Effector memory CD8-positive, alpha-beta T cell (primary cell): ENCODE measurements around the gene TPSB2.
"Not testable (repeated sequence)": the region's sequence is repeated elsewhere in the genome, so short reads cannot be mapped to it uniquely, and the experiment has no call there.

Experiments
- ATAC-seq: fragments of 150-1000 bp; cut with Tn5 transposase; replicated peaks from 2 replicates; pipeline ENCODE4 v1.10.0; 2021; ENCODE audit warnings: mild to moderate bottlenecking, moderate library complexity
- DNase-seq, 3 experiments: peaks; one replicate each; pipeline ENCODE4 v3.0.0; 2021
- H3K27ac Mint-ChIP-seq, 2 donors: one replicate each; pipeline ENCODE4 v1.8.0; 2022; ENCODE audit warnings: mild to moderate bottlenecking in 2 of 2, mixed read lengths in 2 of 2, moderate library complexity in 2 of 2
- H3K27me3 Mint-ChIP-seq, 2 donors: one replicate each; pipeline ENCODE4 v1.8.0; 2022; ENCODE audit warnings: mixed read lengths in 2 of 2
- H3K36me3 Mint-ChIP-seq: one replicate; pipeline ENCODE4 v1.8.0; 2022; ENCODE audit warnings: mild to moderate bottlenecking, moderate library complexity, mixed read lengths; ENCODE audit not compliant: insufficient read depth
- H3K4me1 Mint-ChIP-seq, 2 donors: one replicate each; pipeline ENCODE4 v1.8.0; 2022; ENCODE audit warnings: low read depth in 2 of 2, mixed read lengths in 2 of 2
- H3K4me3 Mint-ChIP-seq, 2 donors: one replicate each; pipeline ENCODE4 v1.8.0; 2022; ENCODE audit warnings: mild to moderate bottlenecking in 2 of 2, mixed read lengths in 2 of 2, moderate library complexity in 2 of 2
- H3K9me3 Mint-ChIP-seq, 2 donors: one replicate each; pipeline ENCODE4 v1.8.0; 2022; ENCODE audit warnings: mixed read lengths in 2 of 2
- total RNA-seq, 9 experiments: gene quantifications; one replicate each; lab custom pipeline; 2026; lab: John Stamatoyannopoulos, UW

Gene TPSB2
- total RNA-seq, result 0 reads per million in 9 experiments

DNA sequence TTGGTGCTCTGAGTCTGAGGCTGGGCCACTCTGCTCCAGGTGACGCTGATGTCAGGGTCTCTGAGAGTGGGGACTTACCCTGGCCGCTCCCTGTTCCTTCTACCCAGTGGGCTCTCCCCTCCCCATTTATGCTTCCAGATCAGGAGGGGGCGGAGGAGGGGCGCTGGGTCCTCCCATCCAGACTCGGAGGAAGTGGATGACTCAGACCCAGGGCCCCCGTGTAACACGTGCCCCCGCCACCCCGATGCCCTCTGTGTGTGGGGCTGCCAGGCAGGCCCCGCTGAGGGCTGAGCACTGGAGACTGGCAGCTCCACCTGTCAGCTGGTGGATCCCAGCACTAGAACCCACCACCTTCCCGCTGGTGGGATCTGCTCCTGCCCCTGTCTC is at the start of gene TPSB2:
TSS of gene TPSB2 (minus strand) at position 101 of the 387 bp plus-strand sequence. CDS start 233 bp downstream, outside the sequence.
- not testable (repeated sequence) for H3K4me3 Mint-ChIP-seq, H3K27me3 Mint-ChIP-seq, H3K36me3 Mint-ChIP-seq, DNase-seq, H3K4me1 Mint-ChIP-seq, ATAC-seq, H3K9me3 Mint-ChIP-seq, H3K27ac Mint-ChIP-seq

DNA sequence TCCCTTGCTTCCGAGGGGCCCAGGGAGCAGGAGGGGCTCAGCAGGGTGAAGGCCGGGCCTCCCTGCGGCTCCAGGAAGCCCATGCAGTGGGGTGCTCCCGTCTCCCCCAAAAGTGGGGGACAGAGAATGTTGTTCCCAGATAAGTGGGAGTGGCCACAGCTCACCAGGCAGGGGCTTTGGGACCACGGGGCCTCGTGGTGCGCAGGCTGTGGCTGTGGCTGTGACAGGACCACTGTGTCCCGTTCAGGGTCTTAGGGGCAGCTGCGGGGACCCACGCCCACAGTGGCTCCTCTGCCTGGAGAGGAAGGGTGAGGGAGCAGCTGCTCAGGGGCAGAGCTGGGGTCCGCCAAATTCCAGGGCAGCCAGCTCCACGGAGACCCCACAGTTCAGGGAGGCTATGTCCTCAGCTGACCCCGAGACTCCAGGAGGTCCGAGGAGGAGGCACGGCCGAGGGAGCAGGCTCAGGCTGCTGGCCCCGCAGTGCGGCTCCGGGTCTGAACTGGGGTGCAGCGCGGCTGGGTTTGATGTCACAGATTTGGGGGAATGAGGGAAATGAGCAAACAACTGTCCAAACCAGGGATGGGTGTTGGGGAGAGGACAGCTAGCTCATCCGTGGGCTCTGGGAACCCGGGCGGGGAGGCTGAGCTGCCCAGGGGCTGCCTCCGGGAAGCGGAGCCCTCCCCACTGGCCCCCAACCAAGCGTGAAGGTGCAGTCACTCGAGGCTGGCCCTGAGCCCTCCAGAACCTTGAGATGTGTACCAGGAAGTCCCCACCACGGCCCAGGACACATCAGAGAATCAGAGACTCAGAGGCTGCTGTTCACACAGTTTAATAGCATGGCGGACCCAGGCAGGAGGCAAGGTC is 49.3 kb upstream of the TPSB2 start:
- H3K27me3 Mint-ChIP-seq, result peaks cover 12 to 63% of the 10 kb centered on the region in 2 donors
- no peaks in the 10 kb centered on the region for H3K4me1 Mint-ChIP-seq
- ATAC-seq (no peak), DNase-seq (no peak)
- H3K9me3 Mint-ChIP-seq, result no peaks in the 10 kb centered on the region
- H3K27ac Mint-ChIP-seq, result no peak overlapping the region
- peaks cover 2% of the 10 kb centered on the region for H3K36me3 Mint-ChIP-seq
- H3K4me3 Mint-ChIP-seq, result no peak overlapping the region

DNA sequence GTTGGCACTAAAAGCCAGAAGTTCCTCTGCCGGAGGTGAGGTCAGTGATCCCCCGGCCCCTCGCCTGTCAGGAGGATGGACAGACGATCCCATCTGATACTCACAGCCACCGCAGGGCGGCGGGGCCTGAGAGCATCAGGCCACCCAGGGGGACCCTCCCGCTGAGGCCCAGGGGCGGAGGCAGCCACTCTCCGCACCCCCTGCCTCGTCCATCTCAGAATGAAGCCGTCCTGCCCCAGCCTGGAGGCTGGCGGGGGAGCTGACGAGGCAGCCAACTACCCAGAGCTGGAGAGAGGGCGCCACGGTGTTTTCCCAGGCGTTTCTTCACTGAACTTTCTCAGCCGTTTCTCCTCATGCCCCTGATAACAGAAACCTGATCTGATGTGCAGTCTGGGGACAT is 48.5 kb upstream of the TPSB2 start:
- no peak overlapping the region for H3K4me3 Mint-ChIP-seq
- peaks cover 2% of the 10 kb centered on the region for H3K36me3 Mint-ChIP-seq
- H3K27me3 Mint-ChIP-seq, result peaks cover 10 to 58% of the 10 kb centered on the region in 2 donors
- no peaks in the 10 kb centered on the region for H3K4me1 Mint-ChIP-seq
- H3K27ac Mint-ChIP-seq, result no peak overlapping the region
- H3K9me3 Mint-ChIP-seq, result no peaks in the 10 kb centered on the region
- DNase-seq (no peak), ATAC-seq (no peak)

DNA sequence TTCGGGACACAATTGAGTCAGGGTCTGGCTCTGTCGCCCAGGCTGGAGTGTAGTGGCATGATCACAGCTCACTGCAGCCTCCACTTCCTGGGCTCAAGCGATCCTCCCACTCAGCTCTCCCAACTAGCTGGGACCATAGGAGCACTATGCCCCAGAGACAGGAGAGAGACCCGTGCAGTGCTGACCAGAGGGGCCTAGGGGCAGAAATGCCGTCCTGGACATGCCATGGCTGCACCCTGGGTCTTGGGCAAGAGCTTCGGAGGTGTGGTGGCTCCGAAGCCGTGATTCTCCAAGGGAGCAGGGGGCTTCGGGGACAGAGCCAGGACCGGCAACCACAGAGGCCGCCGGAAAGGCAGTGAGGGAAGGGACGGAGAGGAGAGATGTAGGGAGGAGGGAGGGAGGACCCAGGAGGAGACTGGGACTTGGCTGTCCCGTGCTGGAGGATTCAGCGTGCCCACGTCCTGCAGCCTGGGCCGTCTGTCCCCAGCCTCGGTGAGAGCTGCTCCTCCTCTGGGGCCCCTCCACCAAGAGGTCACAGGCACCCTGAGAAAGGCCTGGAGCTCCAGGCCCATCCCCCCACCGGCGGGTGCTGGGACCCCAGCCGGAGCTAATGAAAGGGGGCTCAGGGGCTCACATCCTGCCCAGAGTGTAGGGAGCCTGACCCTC is 47.8 kb upstream of the TPSB2 start:
- DNase-seq (no peak), ATAC-seq (no peak)
- no peaks in the 10 kb centered on the region for H3K9me3 Mint-ChIP-seq
- H3K36me3 Mint-ChIP-seq, result peaks cover 2% of the 10 kb centered on the region
- peaks cover 14 to 58% of the 10 kb centered on the region in 2 donors for H3K27me3 Mint-ChIP-seq
- H3K4me1 Mint-ChIP-seq, result no peaks in the 10 kb centered on the region
- no peak overlapping the region for H3K4me3 Mint-ChIP-seq
- H3K27ac Mint-ChIP-seq, result no peak overlapping the region

DNA sequence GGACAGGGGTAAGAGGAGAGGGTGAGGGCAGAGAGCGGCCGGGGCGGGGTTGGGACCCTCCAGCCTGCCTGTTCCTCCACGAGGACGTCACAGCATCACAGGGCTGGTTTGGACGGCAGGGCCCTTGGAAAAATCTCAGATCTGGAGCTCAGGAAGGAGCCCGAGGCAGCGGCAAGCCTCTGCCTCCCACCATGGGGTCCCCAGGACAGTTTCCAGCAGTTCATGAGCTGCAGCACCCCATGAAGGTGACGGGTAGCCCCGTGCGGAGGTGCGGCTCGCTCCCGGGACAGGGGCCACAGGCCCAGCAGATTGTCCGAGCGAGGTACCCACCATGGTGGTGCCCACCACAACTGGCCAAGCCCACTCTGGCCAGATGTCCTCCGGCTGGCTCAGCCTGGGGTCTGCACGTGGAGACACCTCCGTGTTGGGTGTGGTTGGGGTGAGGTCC is 47.2 kb upstream of the TPSB2 start:
- ATAC-seq (no peak), DNase-seq (no peak)
- H3K36me3 Mint-ChIP-seq, result peaks cover 2% of the 10 kb centered on the region
- H3K9me3 Mint-ChIP-seq, result no peaks in the 10 kb centered on the region
- H3K4me1 Mint-ChIP-seq, result peaks cover 0 to under 1% of the 10 kb centered on the region in 2 donors
- peaks cover 16 to 64% of the 10 kb centered on the region in 2 donors for H3K27me3 Mint-ChIP-seq
- no peak overlapping the region for H3K27ac Mint-ChIP-seq
- H3K4me3 Mint-ChIP-seq, result no peak overlapping the region

DNA sequence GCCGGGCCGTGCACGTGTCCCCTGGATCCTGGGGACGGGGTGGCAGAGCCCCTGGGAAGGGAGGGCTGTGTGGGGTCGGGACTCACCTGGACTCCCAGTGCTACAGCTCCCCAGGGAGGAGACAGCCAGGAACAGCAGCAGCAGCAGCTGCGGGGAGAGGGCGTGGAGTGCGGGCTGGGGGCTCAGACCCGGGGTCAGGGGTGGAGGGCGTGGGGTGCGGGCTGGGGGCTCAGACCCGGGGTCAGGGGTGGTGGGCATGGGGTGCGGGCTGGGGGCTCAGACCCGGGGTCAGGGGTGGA is 46.5 kb upstream of the TPSB2 start:
- Mint-ChIP-seq H3K4me3 (no peak overlapping the region), H3K4me1 (peaks cover 0 to 2% of the 10 kb centered on the region in 2 donors), H3K27ac (no peak overlapping the region), H3K9me3 (no peaks in the 10 kb centered on the region), H3K36me3 (peaks cover 2% of the 10 kb centered on the region), H3K27me3 (peaks cover 16 to 68% of the 10 kb centered on the region in 2 donors)
- ATAC-seq (no peak), DNase-seq (no peak)

DNA sequence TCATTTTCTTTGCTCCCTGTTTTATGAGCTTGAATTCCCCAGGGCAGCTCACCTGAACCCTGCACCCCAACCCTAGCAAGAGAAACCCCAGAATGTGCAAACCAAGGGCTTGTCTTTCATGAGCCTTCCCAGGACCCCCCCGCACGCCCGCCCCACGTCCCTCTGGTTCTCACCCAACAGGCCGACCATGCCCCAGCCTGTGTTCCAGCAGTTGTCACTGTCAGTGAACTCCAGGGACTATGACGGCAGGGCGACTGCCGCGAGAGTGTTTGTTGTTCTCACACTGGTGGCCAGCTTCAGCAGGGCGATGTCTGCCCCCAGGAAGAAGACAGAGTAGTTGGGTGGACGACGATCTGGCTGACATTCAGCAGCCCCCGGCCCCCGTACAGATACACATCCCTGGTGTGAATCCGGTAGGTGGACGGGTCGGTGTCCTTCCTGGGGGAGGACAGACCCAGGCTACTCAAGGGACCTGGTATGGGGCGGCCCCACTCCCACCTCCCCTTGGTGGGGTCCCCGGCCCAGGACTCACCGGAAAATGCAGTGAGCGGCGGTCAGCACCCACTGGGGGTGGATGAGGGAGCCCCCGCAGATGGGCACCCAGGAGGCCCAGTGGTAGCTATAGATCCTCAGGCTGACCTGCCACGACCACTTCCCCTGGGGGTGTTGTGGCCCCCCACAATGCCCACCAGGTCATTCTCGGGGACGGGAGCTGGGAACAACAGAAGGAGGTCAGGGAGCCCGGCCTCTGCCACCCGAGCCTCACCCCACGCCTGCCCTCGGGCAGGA is 46.0 kb upstream of the TPSB2 start:
- Mint-ChIP-seq H3K27ac (no peak overlapping the region), H3K4me3 (no peak overlapping the region), H3K27me3 (peaks cover 16 to 73% of the 10 kb centered on the region in 2 donors), H3K9me3 (no peaks in the 10 kb centered on the region), H3K4me1 (peaks cover 0 to 6% of the 10 kb centered on the region in 2 donors), H3K36me3 (peaks cover 2% of the 10 kb centered on the region)
- DNase-seq (no peak), ATAC-seq (no peak)

DNA sequence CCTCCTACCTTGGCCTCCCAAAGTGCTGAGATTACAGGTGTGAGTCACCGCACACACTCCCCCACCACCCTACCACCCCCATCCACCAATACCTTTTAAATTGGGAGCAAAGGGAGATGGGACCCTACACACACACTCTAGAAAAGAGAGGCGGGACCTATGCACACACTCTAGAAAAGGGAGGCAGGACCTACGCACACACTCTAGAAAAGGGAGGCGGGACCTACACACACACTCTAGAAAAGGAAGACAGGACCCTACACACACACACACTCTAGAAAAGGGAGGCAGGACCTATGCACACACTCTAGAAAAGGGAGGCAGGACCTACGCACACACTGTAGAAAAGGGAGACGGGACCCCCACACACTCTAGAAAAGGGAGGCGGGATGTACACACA is 44.8 kb upstream of the TPSB2 start:
- no peak overlapping the region for H3K4me3 Mint-ChIP-seq
- no peak for DNase-seq
- ATAC-seq, result no peak
- peaks cover 26 to 84% of the 10 kb centered on the region in 2 donors for H3K27me3 Mint-ChIP-seq
- H3K27ac Mint-ChIP-seq, result no peak overlapping the region
- H3K4me1 Mint-ChIP-seq, result peaks cover 0 to 6% of the 10 kb centered on the region in 2 donors
- H3K9me3 Mint-ChIP-seq, result no peaks in the 10 kb centered on the region
- H3K36me3 Mint-ChIP-seq, result peaks cover 2% of the 10 kb centered on the region

DNA sequence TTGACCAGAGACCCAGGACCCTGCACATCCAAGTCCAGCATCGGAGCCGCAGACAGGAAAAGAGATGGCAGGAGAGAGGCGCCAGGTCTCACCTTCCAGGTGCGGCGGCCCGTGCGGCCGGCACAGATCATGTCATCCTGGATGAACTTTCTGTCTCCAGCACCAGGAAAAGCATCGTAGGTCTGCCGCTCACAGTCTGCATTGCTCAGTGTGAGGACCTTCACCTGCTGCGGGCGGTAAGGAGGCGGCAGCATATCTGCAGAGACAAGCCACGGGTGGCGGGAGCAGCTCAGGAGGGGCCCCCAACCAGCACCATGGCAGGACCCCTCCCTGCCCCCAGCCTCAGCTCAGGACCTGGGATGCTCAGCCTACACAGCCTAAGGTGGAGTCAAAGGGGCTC is 43.8 kb upstream of the TPSB2 start:
- Mint-ChIP-seq H3K4me1 (peaks cover 0 to 6% of the 10 kb centered on the region in 2 donors), H3K4me3 (no peak overlapping the region), H3K9me3 (no peaks in the 10 kb centered on the region), H3K36me3 (no peaks in the 10 kb centered on the region), H3K27me3 (peaks cover 29 to 83% of the 10 kb centered on the region in 2 donors), H3K27ac (no peak overlapping the region)
- ATAC-seq, result no peak
- no peak for DNase-seq

DNA sequence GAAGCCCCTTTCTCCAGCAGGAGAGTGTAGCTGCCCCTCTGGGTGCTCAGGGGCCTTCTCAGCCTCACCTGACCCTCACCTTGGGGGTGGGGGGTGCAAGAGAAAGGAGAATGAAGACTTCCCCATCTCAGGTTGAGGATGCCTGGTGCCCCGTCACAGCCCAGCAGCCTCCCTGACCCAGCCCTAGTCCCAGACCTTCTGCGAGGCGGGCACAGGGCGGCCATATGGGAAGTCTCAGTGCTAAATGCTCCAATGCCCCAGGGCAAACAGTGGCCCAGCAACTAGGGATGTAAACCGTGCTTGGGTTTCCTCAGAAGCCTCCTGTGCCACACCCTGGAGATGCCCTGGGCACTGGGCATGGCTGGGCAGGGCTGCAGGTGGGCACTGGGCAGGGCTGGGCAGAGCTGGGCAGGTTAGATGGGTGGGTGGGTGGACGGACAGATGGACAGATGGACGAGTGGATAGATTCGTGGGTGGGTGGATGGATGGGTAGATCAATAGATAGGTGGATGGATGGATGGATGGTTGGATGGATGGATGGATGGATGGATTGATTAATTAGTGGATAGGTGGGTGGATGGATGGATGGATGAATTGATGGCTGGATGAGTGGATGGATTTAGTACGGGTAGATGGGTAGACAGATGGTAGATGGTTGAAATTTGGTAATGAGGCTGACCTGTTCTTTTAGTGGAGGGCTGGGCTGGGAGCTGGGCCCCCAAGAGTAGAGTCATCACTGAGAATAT is 42.6 kb upstream of the TPSB2 start:
- ATAC-seq (no peak), DNase-seq (no peak)
- no peaks in the 10 kb centered on the region for H3K9me3 Mint-ChIP-seq
- H3K27ac Mint-ChIP-seq, result no peak overlapping the region
- no peak overlapping the region for H3K4me3 Mint-ChIP-seq
- peaks cover 0 to 6% of the 10 kb centered on the region in 2 donors for H3K4me1 Mint-ChIP-seq
- no peaks in the 10 kb centered on the region for H3K36me3 Mint-ChIP-seq
- H3K27me3 Mint-ChIP-seq, result peaks cover 25 to 71% of the 10 kb centered on the region in 2 donors

DNA sequence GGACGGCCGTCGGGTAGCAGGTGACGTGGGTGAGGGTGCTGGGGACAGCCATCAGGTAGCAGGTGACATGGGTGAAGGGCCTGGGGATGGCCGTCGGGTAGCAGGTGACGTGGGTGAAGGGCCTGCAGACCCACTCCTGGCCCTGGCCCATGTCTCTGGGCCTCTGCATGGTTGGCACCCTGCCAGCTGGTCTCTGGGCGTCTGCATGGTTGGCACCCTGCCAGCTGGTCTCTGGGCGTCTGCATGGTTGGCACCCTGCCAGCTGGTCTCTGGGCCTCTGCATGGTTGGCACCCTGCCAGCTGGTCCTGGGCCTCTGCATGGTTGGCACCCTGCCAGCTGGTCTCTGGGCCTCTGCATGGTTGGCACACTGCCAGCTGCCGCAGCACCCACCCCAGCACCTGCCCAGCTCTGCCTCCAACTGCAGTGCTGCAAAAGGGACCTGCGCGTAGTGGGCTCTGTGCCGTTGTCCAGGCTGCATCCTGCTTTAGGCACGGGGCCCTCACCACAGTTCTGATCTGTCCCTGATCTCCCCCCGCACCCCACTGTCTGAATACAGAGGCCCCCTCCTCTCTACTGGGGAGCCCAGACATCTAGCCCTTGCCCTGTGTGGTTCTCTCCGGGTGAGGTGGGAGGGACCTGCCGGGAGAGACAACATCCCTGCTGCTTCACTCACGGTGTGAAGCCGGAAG is 41.9 kb upstream of the TPSB2 start:
- not testable (repeated sequence) for H3K27ac Mint-ChIP-seq, DNase-seq, H3K36me3 Mint-ChIP-seq, H3K9me3 Mint-ChIP-seq, H3K4me1 Mint-ChIP-seq, ATAC-seq, H3K4me3 Mint-ChIP-seq
- H3K27me3 Mint-ChIP-seq, result peaks cover 23 to 66% of the 10 kb centered on the region in 2 donors

DNA sequence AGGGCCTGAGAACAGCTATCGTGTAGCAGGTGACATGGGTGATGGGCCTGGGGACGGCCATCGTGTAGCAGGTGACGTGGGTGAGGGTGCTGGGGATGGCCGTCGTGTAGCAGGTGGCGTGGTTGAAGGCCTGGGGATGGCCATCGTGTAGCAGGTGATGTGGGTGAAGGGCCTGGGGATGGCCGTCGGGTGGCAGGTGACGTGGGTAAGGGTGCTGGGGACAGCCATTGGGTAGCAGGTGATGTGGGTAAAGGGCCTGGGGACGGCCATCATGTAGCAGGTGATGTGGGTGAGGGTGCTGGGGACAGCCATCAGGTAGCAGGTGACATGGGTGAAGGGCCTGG is 41.4 kb upstream of the TPSB2 start:
- peaks cover 0 to 6% of the 10 kb centered on the region in 2 donors for H3K4me1 Mint-ChIP-seq
- no peak for DNase-seq
- no peak for ATAC-seq
- no peak overlapping the region for H3K27ac Mint-ChIP-seq
- no peaks in the 10 kb centered on the region for H3K9me3 Mint-ChIP-seq
- H3K36me3 Mint-ChIP-seq, result peaks cover 3% of the 10 kb centered on the region
- H3K27me3 Mint-ChIP-seq, result peaks cover 23 to 66% of the 10 kb centered on the region in 2 donors
- no peak overlapping the region for H3K4me3 Mint-ChIP-seq
